ENCODE data around the gene BICD2.
"Not testable (repeated sequence)": the region's sequence is repeated elsewhere in the genome, so short reads cannot be mapped to it uniquely, and the experiment has no call there.

Gene BICD2

GRCh38 chr9:92798358-92798757, 33.7 kb upstream of the BICD2 start:
- H3K4me3 ChIP-seq (ENCODE audit: low read depth, low read length) = no peak overlapping the region
- TF ChIP-seq, protein P1, sequence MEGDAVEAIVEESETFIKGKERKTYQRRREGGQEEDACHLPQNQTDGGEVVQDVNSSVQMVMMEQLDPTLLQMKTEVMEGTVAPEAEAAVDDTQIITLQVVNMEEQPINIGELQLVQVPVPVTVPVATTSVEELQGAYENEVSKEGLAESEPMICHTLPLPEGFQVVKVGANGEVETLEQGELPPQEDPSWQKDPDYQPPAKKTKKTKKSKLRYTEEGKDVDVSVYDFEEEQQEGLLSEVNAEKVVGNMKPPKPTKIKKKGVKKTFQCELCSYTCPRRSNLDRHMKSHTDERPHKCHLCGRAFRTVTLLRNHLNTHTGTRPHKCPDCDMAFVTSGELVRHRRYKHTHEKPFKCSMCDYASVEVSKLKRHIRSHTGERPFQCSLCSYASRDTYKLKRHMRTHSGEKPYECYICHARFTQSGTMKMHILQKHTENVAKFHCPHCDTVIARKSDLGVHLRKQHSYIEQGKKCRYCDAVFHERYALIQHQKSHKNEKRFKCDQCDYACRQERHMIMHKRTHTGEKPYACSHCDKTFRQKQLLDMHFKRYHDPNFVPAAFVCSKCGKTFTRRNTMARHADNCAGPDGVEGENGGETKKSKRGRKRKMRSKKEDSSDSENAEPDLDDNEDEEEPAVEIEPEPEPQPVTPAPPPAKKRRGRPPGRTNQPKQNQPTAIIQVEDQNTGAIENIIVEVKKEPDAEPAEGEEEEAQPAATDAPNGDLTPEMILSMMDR (IDR thresholded peaks at IDR 0.05; ENCODE audit: insufficient read depth, low read depth, low read length, missing control alignments) = no peak
- DNase-seq (ENCODE audit: low read depth) = no peak

GRCh38 chr9:92796337-92796804, 31.7 kb upstream of the BICD2 start:
- H3K4me3 ChIP-seq (ENCODE audit: low read depth, low read length); DNase-seq (ENCODE audit: low read depth): not testable (repeated sequence)

- no peak overlapping the region for H3K4me3 ChIP-seq (ENCODE audit: low read depth, low read length)
- no peak for DNase-seq (ENCODE audit: low read depth)
- TF ChIP-seq, protein P1 (IDR thresholded peaks at IDR 0.05; ENCODE audit: insufficient read depth, low read depth, low read length, missing control alignments) = no peak
Observed at GRCh38 chr9:92795598-92796336, 31.1 kb upstream of the BICD2 start.

DNA sequence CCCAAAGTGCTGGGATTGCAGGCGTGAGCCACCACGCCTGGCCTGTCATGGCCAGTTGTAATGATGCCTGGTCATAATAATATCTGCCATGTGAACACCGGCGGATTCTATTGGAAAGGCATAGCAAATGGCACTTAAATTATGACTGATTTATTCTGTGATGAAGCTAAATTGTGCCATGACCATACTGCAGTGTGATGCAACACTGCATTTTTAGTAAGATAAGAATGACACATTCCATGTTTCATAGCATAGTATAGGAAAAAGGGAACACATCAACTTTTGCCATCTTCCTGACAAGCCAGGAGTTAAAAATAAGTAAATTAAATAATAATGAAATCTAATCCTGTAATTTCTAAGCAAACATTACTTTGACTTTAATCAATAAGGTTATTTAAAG, 30.4 kb upstream of the BICD2 start:
- TF ChIP-seq, protein P1 (IDR thresholded peaks at IDR 0.05; ENCODE audit: insufficient read depth, low read depth, low read length, missing control alignments) = no peak
- H3K4me3 ChIP-seq (ENCODE audit: low read depth, low read length) = no peak overlapping the region
- no peak for DNase-seq (ENCODE audit: low read depth)

DNA sequence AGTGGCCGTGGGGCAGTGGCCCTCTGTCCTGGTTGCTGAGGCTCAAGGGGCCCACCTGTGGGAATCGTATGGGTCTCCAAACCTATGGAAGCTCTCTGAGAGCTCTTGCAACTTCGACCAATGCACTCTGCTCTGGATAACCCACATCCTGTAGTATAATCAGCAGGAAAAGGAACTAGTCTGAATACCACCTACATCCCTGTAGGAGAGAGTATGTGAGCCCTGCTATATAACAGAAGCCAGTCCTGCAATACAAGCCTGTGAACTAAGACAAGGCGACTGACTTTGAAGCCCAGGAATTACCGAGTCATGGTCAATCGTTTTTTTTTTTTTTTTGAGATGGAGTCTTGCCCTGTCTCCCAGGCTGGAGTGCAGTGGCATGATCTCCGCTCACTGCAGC, 29.8 kb upstream of the BICD2 start:
- H3K4me3 ChIP-seq (ENCODE audit: low read depth, low read length) = no peak overlapping the region
- DNase-seq (ENCODE audit: low read depth) = no peak
- TF ChIP-seq, protein P1 (IDR thresholded peaks at IDR 0.05; ENCODE audit: insufficient read depth, low read depth, low read length, missing control alignments) = no peak

- no peak overlapping the region for H3K4me3 ChIP-seq (ENCODE audit: low read depth, low read length)
- TF ChIP-seq, protein P1 (IDR thresholded peaks at IDR 0.05; ENCODE audit: insufficient read depth, low read depth, low read length, missing control alignments) = peak; percentile 75
- DNase-seq (ENCODE audit: low read depth) = peak; percentile 82
Observed at GRCh38 chr9:92790542-92791527, 26.2 kb upstream of the BICD2 start.

DNA sequence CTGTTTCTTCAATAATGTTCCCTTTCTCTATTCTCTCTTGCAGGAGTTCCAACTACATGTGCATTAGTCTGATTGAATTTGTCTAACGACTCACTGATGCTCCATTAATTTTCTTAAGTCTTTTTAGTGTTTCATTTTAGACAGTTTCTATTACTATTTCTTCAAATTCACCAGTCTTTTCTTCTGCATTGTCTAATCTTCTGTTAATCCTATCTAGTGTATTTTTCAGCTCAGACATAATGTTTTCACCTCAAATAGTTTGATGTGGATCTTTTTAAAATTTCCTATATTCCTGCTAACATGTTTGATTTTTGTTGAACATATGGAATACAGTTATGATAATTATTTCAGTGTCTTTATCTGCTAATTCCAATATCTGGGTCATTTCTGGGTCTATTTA, 21.7 kb upstream of the BICD2 start:
- TF ChIP-seq, protein P1 (IDR thresholded peaks at IDR 0.05; ENCODE audit: insufficient read depth, low read depth, low read length, missing control alignments) = no peak
- no peak for DNase-seq (ENCODE audit: low read depth)
- H3K4me3 ChIP-seq (ENCODE audit: low read depth, low read length) = no peak overlapping the region

Measured in GM12865 (cell line).